Stimulated activated CD8-positive, alpha-beta memory T cell treated with anti-CD3 and anti-CD28 coated beads, Interleukin-2, amount 100 ng/mL, for 48 hours (primary cell): Measurements from ENCODE around the gene CDHR4.
"Not testable (repeated sequence)": the region's sequence is repeated elsewhere in the genome, so short reads cannot be mapped to it uniquely, and the experiment has no call there.

Source experiments
- DNase-seq, 2 donors: peaks; one replicate each; pipeline ENCODE4 v3.0.0-alpha.2; 2020; ENCODE audit warnings: low read depth in 2 of 2

Gene CDHR4

GRCh38 chr3:49799761-49800160 is at the start of gene CDHR4:
TSS of gene CDHR4 (minus strand) at chr3:49799873. CDS start at chr3:49799812, 61 bp downstream.
- no peak for DNase-seq

GRCh38 chr3:49845694-49846093 is 46.0 kb upstream of the CDHR4 start:
- DNase-seq: no peak

- DNase-seq: no peak
These were observed 45.0 kb upstream of the CDHR4 start for GRCh38 chr3:49844464-49845183.

GRCh38 chr3:49842843-49843517 is 43.3 kb upstream of the CDHR4 start:
- DNase-seq: no peak

GRCh38 chr3:49841806-49842205 is 42.1 kb upstream of the CDHR4 start:
- no peak for DNase-seq

- peak in 1 of 2 donors; percentile 4 for DNase-seq
These were observed 41.5 kb upstream of the CDHR4 start for GRCh38 chr3:49841126-49841696.

GRCh38 chr3:49840388-49840787 is 40.7 kb upstream of the CDHR4 start:
- DNase-seq: no peak

- DNase-seq: peak; percentile 51 to 66
These were observed 39.6 kb upstream of the CDHR4 start for GRCh38 chr3:49839193-49839809.

GRCh38 chr3:49831341-49831740 is 31.7 kb upstream of the CDHR4 start:
- no peak for DNase-seq

- no peak for DNase-seq
These were observed 26.3 kb upstream of the CDHR4 start for GRCh38 chr3:49826016-49826415.

- DNase-seq: not testable (repeated sequence)
These were observed 23.5 kb upstream of the CDHR4 start for GRCh38 chr3:49823131-49823530.

- DNase-seq: no peak
These were observed 14.0 kb upstream of the CDHR4 start, which contains the start of gene UBA7 for GRCh38 chr3:49813497-49814174. TSS of gene UBA7 (minus strand) at chr3:49813953. CDS start at chr3:49813787, 166 bp downstream.

GRCh38 chr3:49812916-49813496 is 13.3 kb upstream of the CDHR4 start:
- no peak for DNase-seq

GRCh38 chr3:49807431-49808114 is 7.9 kb upstream of the CDHR4 start:
- DNase-seq: no peak

- no peak for DNase-seq
These were observed 7.2 kb upstream of the CDHR4 start for GRCh38 chr3:49806850-49807249.

GRCh38 chr3:49805897-49806701 is 6.4 kb upstream of the CDHR4 start:
- no peak for DNase-seq

- DNase-seq: no peak
These were observed 5.7 kb upstream of the CDHR4 start for GRCh38 chr3:49805367-49805782.

- DNase-seq: no peak
These were observed 4.7 kb upstream of the CDHR4 start for GRCh38 chr3:49804141-49805041.
